GM18508 (cell line): Measurements from ENCODE around the gene TTC8.
"Not testable (repeated sequence)": the region's sequence is repeated elsewhere in the genome, so short reads cannot be mapped to it uniquely, and the experiment has no call there.

Source experiments
- ATAC-seq: cut with Tn5 transposase; IDR thresholded peaks from one replicate; pipeline ENCODE4 v1.9.1; 2021; ENCODE audit warnings: moderate number of reproducible peaks; ENCODE audit not compliant: insufficient read depth, unreplicated experiment

TTC8 gene

GRCh38 chr14:88824314-88825077, at the start of gene TTC8:
TTC8 (plus strand) TSS chr14:88824651; CDS start chr14:88824708, 57 bp downstream.
- peak; percentile 97 for ATAC-seq

- no peak for ATAC-seq
Measured at GRCh38 chr14:88775532-88775931, 48.9 kb upstream of the TTC8 start.

GRCh38 chr14:88785911-88786310, 38.5 kb upstream of the TTC8 start:
- ATAC-seq: no peak

- no peak for ATAC-seq
Measured at GRCh38 chr14:88786715-88787114, 37.7 kb upstream of the TTC8 start.

GRCh38 chr14:88789573-88789972, 34.9 kb upstream of the TTC8 start:
- ATAC-seq: not testable (repeated sequence)

GRCh38 chr14:88790501-88791251, 33.8 kb upstream of the TTC8 start:
- no peak for ATAC-seq

GRCh38 chr14:88791252-88791621, 33.2 kb upstream of the TTC8 start:
- ATAC-seq: no peak

GRCh38 chr14:88791629-88792472, 32.6 kb upstream of the TTC8 start:
- ATAC-seq: no peak

- peak; percentile 65 for ATAC-seq
Measured at GRCh38 chr14:88792473-88793258, 31.8 kb upstream of the TTC8 start, which contains the start of gene EML5. EML5 (minus strand) TSS chr14:88792953; CDS start chr14:88792503, 450 bp downstream.

GRCh38 chr14:88793259-88793625, 31.2 kb upstream of the TTC8 start:
- ATAC-seq: no peak

GRCh38 chr14:88798156-88798555, 26.3 kb upstream of the TTC8 start:
- ATAC-seq: no peak

- ATAC-seq: no peak
Measured at GRCh38 chr14:88799522-88799921, 24.9 kb upstream of the TTC8 start.

- ATAC-seq: no peak
Measured at GRCh38 chr14:88802596-88802995, 21.9 kb upstream of the TTC8 start.

- ATAC-seq: no peak
Measured at GRCh38 chr14:88804035-88804434, 20.4 kb upstream of the TTC8 start.

- no peak for ATAC-seq
Measured at GRCh38 chr14:88804477-88804876, 20.0 kb upstream of the TTC8 start.

GRCh38 chr14:88808359-88808758, 16.1 kb upstream of the TTC8 start:
- no peak for ATAC-seq

GRCh38 chr14:88815980-88816379, 8.5 kb upstream of the TTC8 start:
- ATAC-seq: no peak

- ATAC-seq: no peak
Measured at GRCh38 chr14:88818018-88818417, 6.4 kb upstream of the TTC8 start.

GRCh38 chr14:88819674-88820073, 4.8 kb upstream of the TTC8 start:
- ATAC-seq: not testable (repeated sequence)

GRCh38 chr14:88821378-88821777, 3.1 kb upstream of the TTC8 start:
- ATAC-seq: no peak
